ENCODE data around the gene AKIRIN2. TPM values are rescaled to one million over a fixed set of nuclear protein-coding genes. Genes with fewer than 3 reads are reported as not detected.

AKIRIN2 gene
- total and polyA plus RNA-seq, 2 donors (not counting 3 experiments of a cell fraction or from before 2014, with no cell fraction given): 19.0 to 46.4 TPM

- Histone ChIP-seq H3K27me3 (ENCODE audit: control insufficient read depth in 2 of 2, insufficient read depth in 2 of 2, low read length in 2 of 2) (no peaks in the 10 kb centered on the region), H3K9ac (replicated peaks; ENCODE audit: extremely low read depth, insufficient read depth, low read length) (peak overlapping the region; percentile 96), H3K36me3 (ENCODE audit: control insufficient read depth in 2 of 2, extremely low read depth in 1 of 2, insufficient read depth in 2 of 2, low read length in 2 of 2) (no peaks in the 10 kb centered on the region), H2AFZ (ENCODE audit: low read depth, low read length) (no peak overlapping the region), H3K4me3 (replicated peaks in 1 of 3; ENCODE audit: insufficient read depth in 1 of 3, low read depth in 1 of 3, low read length in 3 of 3) (peak overlapping the region; percentile 95 to 100 (median 97)), H3K4me2 (ENCODE audit: insufficient read depth, low read length) (peak overlapping the region; percentile 100), H3K9me1 (replicated peaks; ENCODE audit: control insufficient read depth, extremely low read depth, insufficient read depth, low read length) (no peaks in the 10 kb centered on the region), H3K4me1 (ENCODE audit: control insufficient read depth, extremely low read depth, insufficient read depth, low read length) (peaks cover 30% of the 10 kb centered on the region), H3K27ac (ENCODE audit: insufficient read depth, low read depth, low read length) (peak overlapping the region; percentile 56), H3K79me2 (ENCODE audit: control insufficient read depth, insufficient read depth, low read length) (peaks cover 74% of the 10 kb centered on the region), H3K9me3 (replicated peaks; ENCODE audit: control insufficient read depth, insufficient read depth, low read length) (no peaks in the 10 kb centered on the region), H4K20me1 (replicated peaks; ENCODE audit: control insufficient read depth, extremely low read depth, insufficient read depth, low read length) (peaks cover 14% of the 10 kb centered on the region)
- dilution Hi-C loops (cut with MboI; ENCODE audit: extremely low pct_ligation_motif_present, low sequenced_read_pairs) (no loop called here), intact Hi-C loops (cut with micrococcal nuclease) (no loop called here)
- CTCF ChIA-PET: interaction anchor here (0.8 to 3.3 kb wide), 6 partner anchors 8 to 561 kb away, joined by 3 to 18 read pairs (median 3); partner anchors contain the start of genes ORC3 and RARS2
- TF ChIP-seq GATA2 (IDR thresholded peaks at IDR 0.05; ENCODE audit: insufficient read depth, insufficient read length, low read depth, low read length): no peak
- TF ChIP-seq POLR2A (IDR thresholded peaks at IDR 0.05; ENCODE audit: low read depth, low read length): no peak
- TF ChIP-seq, protein P1, sequence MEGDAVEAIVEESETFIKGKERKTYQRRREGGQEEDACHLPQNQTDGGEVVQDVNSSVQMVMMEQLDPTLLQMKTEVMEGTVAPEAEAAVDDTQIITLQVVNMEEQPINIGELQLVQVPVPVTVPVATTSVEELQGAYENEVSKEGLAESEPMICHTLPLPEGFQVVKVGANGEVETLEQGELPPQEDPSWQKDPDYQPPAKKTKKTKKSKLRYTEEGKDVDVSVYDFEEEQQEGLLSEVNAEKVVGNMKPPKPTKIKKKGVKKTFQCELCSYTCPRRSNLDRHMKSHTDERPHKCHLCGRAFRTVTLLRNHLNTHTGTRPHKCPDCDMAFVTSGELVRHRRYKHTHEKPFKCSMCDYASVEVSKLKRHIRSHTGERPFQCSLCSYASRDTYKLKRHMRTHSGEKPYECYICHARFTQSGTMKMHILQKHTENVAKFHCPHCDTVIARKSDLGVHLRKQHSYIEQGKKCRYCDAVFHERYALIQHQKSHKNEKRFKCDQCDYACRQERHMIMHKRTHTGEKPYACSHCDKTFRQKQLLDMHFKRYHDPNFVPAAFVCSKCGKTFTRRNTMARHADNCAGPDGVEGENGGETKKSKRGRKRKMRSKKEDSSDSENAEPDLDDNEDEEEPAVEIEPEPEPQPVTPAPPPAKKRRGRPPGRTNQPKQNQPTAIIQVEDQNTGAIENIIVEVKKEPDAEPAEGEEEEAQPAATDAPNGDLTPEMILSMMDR (IDR thresholded peaks at IDR 0.05; ENCODE audit: extremely low read depth in 1 of 2, insufficient read depth in 1 of 2, low read depth in 1 of 2, low read length in 2 of 2): no peak
- TF ChIP-seq, protein P2, sequence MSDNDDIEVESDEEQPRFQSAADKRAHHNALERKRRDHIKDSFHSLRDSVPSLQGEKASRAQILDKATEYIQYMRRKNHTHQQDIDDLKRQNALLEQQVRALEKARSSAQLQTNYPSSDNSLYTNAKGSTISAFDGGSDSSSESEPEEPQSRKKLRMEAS (IDR thresholded peaks at IDR 0.05; ENCODE audit: insufficient read depth, insufficient read length): no peak
- TF ChIP-seq EZH2 (IDR thresholded peaks at IDR 0.05; ENCODE audit: borderline replicate concordance, low read depth, low read length, severe bottlenecking): no peak
- POLR2A ChIA-PET: interaction anchor here (0.7 kb wide), 1 partner anchor 85 kb away, joined by 3 read pairs; no protein-coding TSS in a partner anchor
- FAIRE-seq (no peak), DNase-seq (ENCODE audit: low read depth, low spot score) (peak; percentile 31)
- no TSS peak for BruUV-seq (replicated peaks)
Measured at GRCh38 chr6:87699576-87699975, 2.5 kb downstream of the AKIRIN2 start.

Data from endothelial cell of umbilical vein (primary cell).